MM.1S (cell line): Measurements from ENCODE around the gene PPP2R3C.
"Not testable (repeated sequence)": the region's sequence is repeated elsewhere in the genome, so short reads cannot be mapped to it uniquely, and the experiment has no call there.

Experiments used
- DNase-seq: peaks from one replicate; pipeline ENCODE4 v3.0.0-alpha.2; 2015
- H2AFZ ChIP-seq: fragments of 300-600 bp; sonication (generic); 2 replicates; pipeline ENCODE4 v1.6.0; 2016; ENCODE audit warnings: antibody characterized with exemption, low read length
- H3F3A ChIP-seq: fragments of 300-600 bp; sonication (generic); 2 replicates; pipeline ENCODE4 v1.6.1; 2016; ENCODE audit warnings: mild to moderate bottlenecking, antibody characterized with exemption, low read length, moderate library complexity, mixed read lengths; ENCODE audit not compliant: insufficient read depth
- H3K27ac ChIP-seq: fragments of 300-600 bp; sonication (generic); 2 replicates; pipeline ENCODE4 v1.5.1; 2016; ENCODE audit warnings: mild to moderate bottlenecking, low read length
- H3K27me3 ChIP-seq: fragments of 300-600 bp; sonication (generic); replicated peaks from 2 replicates; pipeline ENCODE4 v1.6.0; 2016; ENCODE audit warnings: low read length; ENCODE audit not compliant: insufficient read depth
- H3K36me3 ChIP-seq: fragments of 300-600 bp; sonication (generic); replicated peaks from 2 replicates; pipeline ENCODE4 v1.6.1; 2016; ENCODE audit warnings: mild to moderate bottlenecking, low read length, mixed read lengths; ENCODE audit not compliant: insufficient read depth
- H3K4me1 ChIP-seq: fragments of 300-600 bp; sonication (generic); 2 replicates; pipeline ENCODE4 v1.6.1; 2016; ENCODE audit warnings: low read length, mixed read lengths
- H3K4me2 ChIP-seq: fragments of 300-600 bp; sonication (generic); 2 replicates; pipeline ENCODE4 v1.6.0; 2016; ENCODE audit warnings: low read depth, low read length
- H3K4me3 ChIP-seq: fragments of 300-600 bp; sonication (generic); 2 replicates; pipeline ENCODE4 v1.5.1; 2016; ENCODE audit warnings: low read length, mixed read lengths
- H3K79me2 ChIP-seq: fragments of 300-600 bp; sonication (generic); 2 replicates; pipeline ENCODE4 v1.6.1; 2016; ENCODE audit warnings: mixed run types, low read length, mixed read lengths
- H3K9ac ChIP-seq: fragments of 300-600 bp; sonication (generic); 2 replicates; pipeline ENCODE4 v1.6.1; 2016; ENCODE audit warnings: low read length, mixed read lengths
- H3K9me2 ChIP-seq: fragments of 300-600 bp; sonication (generic); replicated peaks from 2 replicates; pipeline ENCODE4 v1.6.1; 2016; ENCODE audit warnings: mild to moderate bottlenecking, low read length, mixed read lengths; ENCODE audit not compliant: insufficient read depth
- H3K9me3 ChIP-seq: fragments of 300-600 bp; sonication (generic); replicated peaks from 2 replicates; pipeline ENCODE4 v1.6.1; 2016; ENCODE audit warnings: mild to moderate bottlenecking, low read length, mixed read lengths; ENCODE audit not compliant: insufficient read depth
- H4K20me1 ChIP-seq: fragments of 300-600 bp; sonication (generic); 2 replicates; pipeline ENCODE4 v1.6.1; 2016; ENCODE audit warnings: mild to moderate bottlenecking, low read length, moderate library complexity, mixed read lengths; ENCODE audit not compliant: insufficient read depth
- EZH2 ChIP-seq: fragments of 300-600 bp; sonication (generic); optimal IDR thresholded peaks from 2 replicates; pipeline ENCODE3; 2017; ENCODE audit warnings: low read depth, mild to moderate bottlenecking, antibody characterized with exemption, low read length, mixed read lengths
- EZH2phosphoT487 ChIP-seq: fragments of 300-600 bp; sonication (generic); IDR thresholded peaks from 2 replicates; pipeline ENCODE4 v1.6.1; 2018; ENCODE audit warnings: antibody characterized with exemption, low read length
- TF ChIP-seq, protein P1 (sequence below): fragments of 300-600 bp; sonication (generic); IDR thresholded peaks from 2 replicates; pipeline ENCODE4 v1.5.1; 2016; ENCODE audit warnings: antibody characterized with exemption, low read length, mixed read lengths

Gene PPP2R3C

DNA sequence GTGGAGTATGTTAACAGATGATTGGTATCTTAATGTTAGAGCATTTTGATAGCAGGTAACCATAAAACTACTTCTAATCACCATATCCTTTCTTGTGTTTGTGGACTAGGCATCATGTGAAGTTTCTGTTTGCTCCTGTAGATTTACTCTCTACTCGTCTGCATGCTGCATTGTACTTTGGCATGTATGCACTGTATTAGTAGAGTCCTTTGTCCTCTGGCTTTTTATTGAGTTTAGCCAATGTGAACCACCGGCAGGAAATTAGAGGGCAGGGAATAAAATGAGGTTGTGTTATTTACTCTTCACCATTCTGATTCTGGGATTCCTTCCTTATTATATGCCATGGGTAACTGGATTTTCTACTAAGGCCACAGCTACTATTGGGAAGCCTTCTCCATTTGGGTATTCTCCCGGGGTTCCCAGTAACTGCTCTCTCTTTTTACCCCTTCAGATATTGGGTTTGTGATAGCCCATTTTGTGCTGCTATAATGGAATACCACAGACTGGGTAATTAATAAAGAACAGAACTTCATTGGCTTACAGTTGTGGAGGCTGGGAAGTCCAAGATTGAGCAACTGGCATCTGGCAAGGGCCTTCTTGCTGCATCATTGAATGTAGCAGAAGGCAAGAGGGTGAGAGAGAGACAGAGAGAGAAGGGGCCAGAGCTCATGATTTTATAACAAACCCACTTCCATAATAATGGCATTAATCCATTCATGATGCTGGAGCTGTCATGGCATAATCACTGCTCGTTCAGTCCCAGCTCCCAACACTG, 53.4 kb downstream of the PPP2R3C start:
- H3K79me2 ChIP-seq, result no peaks in the 10 kb centered on the region
- H3K4me1 ChIP-seq, result no peaks in the 10 kb centered on the region
- H3K9ac ChIP-seq, result no peak overlapping the region
- no peak for DNase-seq
- no peaks in the 10 kb centered on the region for H4K20me1 ChIP-seq
- no peaks in the 10 kb centered on the region for H3K27me3 ChIP-seq
- H3K27ac ChIP-seq, result no peak overlapping the region
- no peaks in the 10 kb centered on the region for H3K9me2 ChIP-seq
- no peak for TF ChIP-seq EZH2
- TF ChIP-seq, protein P1, sequence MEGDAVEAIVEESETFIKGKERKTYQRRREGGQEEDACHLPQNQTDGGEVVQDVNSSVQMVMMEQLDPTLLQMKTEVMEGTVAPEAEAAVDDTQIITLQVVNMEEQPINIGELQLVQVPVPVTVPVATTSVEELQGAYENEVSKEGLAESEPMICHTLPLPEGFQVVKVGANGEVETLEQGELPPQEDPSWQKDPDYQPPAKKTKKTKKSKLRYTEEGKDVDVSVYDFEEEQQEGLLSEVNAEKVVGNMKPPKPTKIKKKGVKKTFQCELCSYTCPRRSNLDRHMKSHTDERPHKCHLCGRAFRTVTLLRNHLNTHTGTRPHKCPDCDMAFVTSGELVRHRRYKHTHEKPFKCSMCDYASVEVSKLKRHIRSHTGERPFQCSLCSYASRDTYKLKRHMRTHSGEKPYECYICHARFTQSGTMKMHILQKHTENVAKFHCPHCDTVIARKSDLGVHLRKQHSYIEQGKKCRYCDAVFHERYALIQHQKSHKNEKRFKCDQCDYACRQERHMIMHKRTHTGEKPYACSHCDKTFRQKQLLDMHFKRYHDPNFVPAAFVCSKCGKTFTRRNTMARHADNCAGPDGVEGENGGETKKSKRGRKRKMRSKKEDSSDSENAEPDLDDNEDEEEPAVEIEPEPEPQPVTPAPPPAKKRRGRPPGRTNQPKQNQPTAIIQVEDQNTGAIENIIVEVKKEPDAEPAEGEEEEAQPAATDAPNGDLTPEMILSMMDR, result no peak
- TF ChIP-seq EZH2phosphoT487, result no peak
- H3K36me3 ChIP-seq, result no peaks in the 10 kb centered on the region
- H2AFZ ChIP-seq, result no peak overlapping the region
- H3F3A ChIP-seq, result no peaks in the 10 kb centered on the region
- H3K4me3 ChIP-seq, result no peak overlapping the region
- H3K4me2 ChIP-seq, result no peak overlapping the region
- H3K9me3 ChIP-seq, result no peaks in the 10 kb centered on the region

DNA sequence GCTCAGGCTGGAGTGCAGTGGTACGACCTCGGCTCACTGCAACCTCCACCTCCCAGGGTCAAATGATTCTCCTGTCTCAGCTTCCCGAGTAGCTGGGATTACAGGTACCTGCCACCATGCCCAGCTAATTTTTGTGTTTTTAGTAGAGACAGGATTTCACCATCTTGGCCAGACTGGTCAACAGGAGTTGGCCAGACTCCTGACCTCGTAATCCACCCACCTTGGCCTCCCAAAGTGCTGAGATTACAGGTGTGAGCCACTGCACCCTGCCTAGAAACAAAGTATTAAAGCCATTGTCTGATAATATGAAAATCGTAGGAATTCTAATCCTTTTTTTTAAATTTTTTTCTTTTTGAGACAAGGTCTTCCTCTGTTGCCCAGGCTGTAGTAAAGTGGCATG, 56.1 kb downstream of the PPP2R3C start:
- H3K4me2 ChIP-seq, H3K27ac ChIP-seq, H3K79me2 ChIP-seq, H3F3A ChIP-seq, H3K36me3 ChIP-seq, H3K9ac ChIP-seq, H3K9me3 ChIP-seq, H3K4me1 ChIP-seq, H3K4me3 ChIP-seq, H3K27me3 ChIP-seq, H3K9me2 ChIP-seq, DNase-seq, H2AFZ ChIP-seq, H4K20me1 ChIP-seq: not testable (repeated sequence)

DNA sequence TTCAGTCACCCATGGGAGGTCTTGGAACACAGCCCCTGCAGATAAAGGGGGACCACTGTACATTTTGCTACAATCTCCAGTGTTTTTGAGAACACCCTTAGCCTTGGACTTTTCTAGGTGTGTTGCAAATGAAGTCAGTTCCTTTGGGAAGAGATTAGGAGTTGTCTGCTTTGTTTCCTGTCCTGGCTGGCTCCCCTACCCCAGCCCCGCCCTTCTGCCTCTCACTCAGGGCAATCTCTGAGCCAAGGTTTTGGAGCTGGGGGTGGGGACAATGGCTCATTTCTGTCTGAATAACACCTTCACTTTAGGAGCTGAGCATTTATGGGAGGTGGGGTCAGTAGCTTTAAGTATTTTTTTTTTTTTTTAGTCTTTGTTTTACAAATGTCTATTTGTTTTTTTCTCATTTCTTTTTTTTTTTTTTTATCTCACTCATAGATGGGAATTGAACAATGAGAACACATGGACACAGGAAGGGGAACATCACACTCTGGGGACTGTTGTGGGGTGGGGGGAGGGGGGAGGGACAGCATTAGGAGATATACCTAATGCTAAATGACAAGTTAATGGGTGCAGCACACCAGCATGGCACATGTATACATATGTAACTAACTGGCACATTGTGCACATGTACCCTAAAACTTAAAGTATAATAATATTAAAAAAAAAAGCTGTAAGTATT, 60.5 kb downstream of the PPP2R3C start:
- H3K79me2 ChIP-seq, H3K27ac ChIP-seq, H3K9me2 ChIP-seq, DNase-seq, H3K4me3 ChIP-seq, H3K4me2 ChIP-seq, H3F3A ChIP-seq, H3K27me3 ChIP-seq, H3K36me3 ChIP-seq, H3K9me3 ChIP-seq, H3K4me1 ChIP-seq, H4K20me1 ChIP-seq, H3K9ac ChIP-seq, H2AFZ ChIP-seq: not testable (repeated sequence)

DNA sequence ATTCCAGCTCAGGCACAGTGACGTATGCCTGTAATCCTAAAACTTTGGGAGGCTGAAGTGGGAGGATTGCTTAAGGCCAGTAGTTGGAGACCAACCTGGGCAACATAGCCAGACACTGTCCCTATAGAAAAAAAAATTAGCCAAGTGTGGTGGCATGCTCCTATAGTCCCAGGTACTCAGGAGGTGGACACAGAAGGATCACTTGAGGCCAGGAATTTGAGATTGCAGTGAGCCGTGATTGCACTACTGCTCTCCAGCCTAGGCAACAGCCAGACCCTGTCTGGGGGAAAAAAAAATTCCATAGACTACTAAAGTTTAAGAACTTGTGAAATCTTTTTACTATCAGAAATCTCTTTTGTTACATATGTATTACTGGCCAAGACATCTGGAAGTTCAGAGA, 69.2 kb downstream of the PPP2R3C start:
- Histone ChIP-seq H3F3A (no peaks in the 10 kb centered on the region), H3K9ac (no peak overlapping the region), H3K27ac (no peak overlapping the region), H3K9me2 (no peaks in the 10 kb centered on the region), H3K4me3 (no peak overlapping the region), H3K9me3 (no peaks in the 10 kb centered on the region), H3K4me1 (0 out of 2 replicates have a peak, but pooled peaks cover 4% of the 10 kb centered on the region), H3K4me2 (no peak overlapping the region), H2AFZ (no peak overlapping the region), H3K27me3 (no peaks in the 10 kb centered on the region), H3K79me2 (no peaks in the 10 kb centered on the region), H4K20me1 (no peaks in the 10 kb centered on the region), H3K36me3 (no peaks in the 10 kb centered on the region)
- TF ChIP-seq EZH2phosphoT487 (no peak), EZH2 (no peak)
- TF ChIP-seq, protein P1, result no peak
- no peak for DNase-seq
